NT2/D1 (cell line): ENCODE results near the gene DDX53.

ENCODE experiments used
- DNase-seq: peaks from one replicate; pipeline ENCODE4 v3.0.0-alpha.2; 2011; ENCODE audit warnings: low read depth, low spot score
- H3K27me3 ChIP-seq: 2 replicates; pipeline ENCODE4 v1.6.0; 2011; ENCODE audit warnings: mild to moderate bottlenecking; ENCODE audit not compliant: insufficient read length, insufficient read depth
- H3K36me3 ChIP-seq: 2 replicates; pipeline ENCODE4 v1.6.1; 2011; ENCODE audit warnings: mild to moderate bottlenecking, low read length, mixed read lengths; ENCODE audit not compliant: insufficient read depth, insufficient read length
- H3K4me1 ChIP-seq: 2 replicates; pipeline ENCODE4 v1.5.1; 2011; ENCODE audit not compliant: insufficient read depth, insufficient read length
- H3K4me3 ChIP-seq: 2 replicates; pipeline ENCODE4 v1.5.1; 2011; ENCODE audit warnings: low read depth; ENCODE audit not compliant: insufficient read length
- H3K9ac ChIP-seq: 2 replicates; pipeline ENCODE4 v1.6.0; 2011; ENCODE audit warnings: low read depth; ENCODE audit not compliant: insufficient read length
- H3K9me3 ChIP-seq: 2 replicates; pipeline ENCODE4 v1.5.1; 2011; ENCODE audit warnings: mild to moderate bottlenecking, low read length; ENCODE audit not compliant: insufficient read depth
- SUZ12 ChIP-seq: IDR thresholded peaks from 2 replicates; pipeline ENCODE4 v1.6.1; 2011; ENCODE audit not compliant: insufficient read length, insufficient read depth; ENCODE audit errors: extremely low read depth
- YY1 ChIP-seq: IDR thresholded peaks from 2 replicates; pipeline ENCODE4 v1.6.1; 2011; ENCODE audit not compliant: insufficient read length, insufficient read depth
- ZNF274 ChIP-seq: IDR thresholded peaks from 2 replicates; pipeline ENCODE4 v1.6.1; 2011; ENCODE audit warnings: mild to moderate bottlenecking, low read depth, low read length

Gene DDX53

DNA sequence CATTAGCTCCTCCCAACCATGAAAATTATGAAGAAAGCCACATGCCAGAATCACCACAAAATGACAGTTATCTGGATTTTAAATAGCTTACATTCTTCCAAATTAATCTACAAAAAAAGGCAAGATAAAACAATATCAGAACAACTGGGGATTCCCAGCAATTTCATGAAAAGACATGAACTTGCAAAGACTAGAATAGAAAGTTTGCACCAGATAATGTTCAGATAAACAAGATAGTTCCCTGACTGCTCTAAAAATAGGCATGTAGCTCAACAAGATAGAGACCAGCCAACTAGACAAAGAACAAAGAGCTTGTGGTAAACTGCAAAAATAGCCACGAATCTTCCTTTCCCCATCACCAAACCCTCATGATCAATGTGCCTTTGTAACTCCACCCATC lies 30.3 kb upstream of the DDX53 start:
- DNase-seq, result no peak
- H3K9me3 ChIP-seq, result no peaks in the 10 kb centered on the region
- TF ChIP-seq SUZ12 (no peak), ZNF274 (no peak), YY1 (no peak)
- no peaks in the 10 kb centered on the region for H3K4me1 ChIP-seq
- no peak overlapping the region for H3K4me3 ChIP-seq
- H3K9ac ChIP-seq, result no peak overlapping the region
- no peaks in the 10 kb centered on the region for H3K36me3 ChIP-seq
- H3K27me3 ChIP-seq, result no peaks in the 10 kb centered on the region

DNA sequence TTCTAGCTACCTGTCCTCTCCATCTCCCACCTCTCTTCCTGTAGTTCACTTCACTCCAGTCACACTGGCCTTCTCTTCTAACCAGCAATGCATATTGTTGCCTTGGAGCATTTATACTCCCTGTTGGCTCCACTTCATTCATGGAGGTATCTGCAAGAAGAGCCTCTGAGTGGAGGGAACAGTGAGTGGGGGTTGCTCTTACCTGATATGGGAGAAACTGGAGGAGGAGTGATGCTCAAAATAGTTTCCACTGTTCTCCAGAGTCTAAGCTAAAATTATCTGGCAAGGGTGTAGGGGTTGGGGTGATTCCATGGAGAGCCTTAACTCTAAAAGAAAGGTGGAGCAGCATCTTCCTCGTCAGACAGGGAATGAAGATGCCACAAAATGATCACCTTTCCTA lies 28.9 kb upstream of the DDX53 start:
- Histone ChIP-seq H3K4me1 (no peaks in the 10 kb centered on the region), H3K9me3 (no peaks in the 10 kb centered on the region), H3K36me3 (no peaks in the 10 kb centered on the region), H3K9ac (no peak overlapping the region), H3K27me3 (no peaks in the 10 kb centered on the region), H3K4me3 (no peak overlapping the region)
- DNase-seq, result no peak
- TF ChIP-seq YY1 (no peak), ZNF274 (no peak), SUZ12 (no peak)

DNA sequence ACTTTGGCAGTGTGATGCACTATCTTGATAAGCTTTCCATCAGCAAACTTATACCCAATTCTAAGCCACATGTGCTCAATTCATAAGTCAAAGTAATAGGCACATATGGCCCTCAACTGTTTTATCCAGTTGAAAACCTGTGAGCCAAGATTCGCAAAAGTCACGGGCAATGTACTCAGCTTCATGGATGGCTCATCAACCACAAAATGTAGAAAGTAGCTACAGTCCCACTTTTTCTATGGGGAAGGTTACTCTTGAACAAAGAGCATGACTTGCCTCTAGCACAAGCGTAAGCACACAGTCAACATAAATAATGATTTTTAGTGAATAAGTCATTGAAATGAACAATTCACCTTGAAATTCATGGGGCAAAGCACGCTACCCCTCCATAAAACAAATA lies 25.1 kb upstream of the DDX53 start:
- Histone ChIP-seq H3K4me3 (no peak overlapping the region), H3K4me1 (no peaks in the 10 kb centered on the region), H3K27me3 (no peaks in the 10 kb centered on the region), H3K36me3 (no peaks in the 10 kb centered on the region), H3K9me3 (no peaks in the 10 kb centered on the region), H3K9ac (no peak overlapping the region)
- no peak for DNase-seq
- TF ChIP-seq SUZ12 (no peak), YY1 (no peak), ZNF274 (no peak)

DNA sequence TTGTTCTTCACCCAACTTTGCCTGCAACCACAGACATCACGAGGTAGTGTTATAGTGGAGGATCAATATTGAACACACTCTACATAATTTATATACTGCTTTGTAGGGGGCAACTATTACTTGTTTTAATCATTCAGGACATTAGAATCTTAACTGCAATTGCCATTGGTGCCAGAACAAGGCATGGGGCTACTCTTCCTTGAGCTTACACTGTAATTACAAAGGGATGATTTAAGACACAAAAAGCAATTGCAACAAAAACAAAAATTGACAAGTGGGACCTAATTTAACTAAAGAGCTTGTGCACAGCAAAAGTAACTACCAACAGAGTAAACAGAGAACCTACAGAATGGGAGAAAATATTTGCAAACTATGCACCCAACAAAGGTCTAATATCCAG lies 24.0 kb upstream of the DDX53 start:
- Histone ChIP-seq H3K36me3 (no peaks in the 10 kb centered on the region), H3K27me3 (no peaks in the 10 kb centered on the region), H3K9me3 (no peaks in the 10 kb centered on the region), H3K4me1 (no peaks in the 10 kb centered on the region), H3K4me3 (no peak overlapping the region), H3K9ac (no peak overlapping the region)
- no peak for DNase-seq
- TF ChIP-seq ZNF274 (no peak), YY1 (no peak), SUZ12 (no peak)

DNA sequence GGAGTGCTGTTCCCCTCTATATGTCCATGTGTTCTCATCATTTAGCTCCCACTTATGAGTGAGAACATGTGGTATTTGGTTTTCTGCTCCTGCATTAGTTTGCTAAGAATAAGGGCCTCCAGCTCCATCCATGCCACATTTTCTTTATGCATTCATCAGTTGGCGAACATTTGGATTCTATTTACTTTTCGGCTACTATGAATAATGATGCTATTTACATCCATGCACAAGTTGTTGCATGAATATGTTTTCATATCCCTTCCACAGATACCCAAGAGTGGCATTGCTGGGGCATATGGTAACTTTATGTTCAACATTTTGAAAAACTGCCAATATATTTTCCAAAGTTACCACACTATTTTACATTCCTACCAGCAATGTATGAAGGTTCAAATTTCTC lies 13.8 kb upstream of the DDX53 start:
- DNase-seq, result no peak
- Histone ChIP-seq H3K9me3 (no peaks in the 10 kb centered on the region), H3K27me3 (no peaks in the 10 kb centered on the region), H3K36me3 (no peaks in the 10 kb centered on the region), H3K9ac (no peak overlapping the region), H3K4me3 (no peak overlapping the region), H3K4me1 (no peaks in the 10 kb centered on the region)
- TF ChIP-seq SUZ12 (no peak), YY1 (no peak), ZNF274 (no peak)

DNA sequence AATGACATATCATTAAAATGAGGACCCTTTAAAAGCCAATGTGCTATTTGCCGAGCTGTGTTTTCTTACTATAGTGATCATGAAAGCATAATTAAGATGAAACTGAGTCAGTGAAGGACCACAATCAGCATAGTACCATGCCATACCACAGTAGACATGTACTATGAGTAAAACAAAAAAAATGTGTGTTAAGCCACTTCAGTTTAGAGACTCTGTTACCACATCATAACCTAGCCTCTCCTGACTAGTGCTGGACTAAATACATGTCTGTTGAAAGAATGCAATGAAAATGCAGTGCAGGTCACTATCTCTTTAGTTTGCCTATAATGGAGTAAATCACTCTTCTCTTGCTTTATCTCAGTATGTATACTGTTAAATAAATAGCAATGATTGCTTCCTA lies 12.3 kb upstream of the DDX53 start:
- no peak for DNase-seq
- no peak overlapping the region for H3K9ac ChIP-seq
- H3K36me3 ChIP-seq, result no peaks in the 10 kb centered on the region
- no peaks in the 10 kb centered on the region for H3K9me3 ChIP-seq
- H3K27me3 ChIP-seq, result no peaks in the 10 kb centered on the region
- no peaks in the 10 kb centered on the region for H3K4me1 ChIP-seq
- no peak overlapping the region for H3K4me3 ChIP-seq
- TF ChIP-seq YY1 (no peak), SUZ12 (no peak), ZNF274 (no peak)

DNA sequence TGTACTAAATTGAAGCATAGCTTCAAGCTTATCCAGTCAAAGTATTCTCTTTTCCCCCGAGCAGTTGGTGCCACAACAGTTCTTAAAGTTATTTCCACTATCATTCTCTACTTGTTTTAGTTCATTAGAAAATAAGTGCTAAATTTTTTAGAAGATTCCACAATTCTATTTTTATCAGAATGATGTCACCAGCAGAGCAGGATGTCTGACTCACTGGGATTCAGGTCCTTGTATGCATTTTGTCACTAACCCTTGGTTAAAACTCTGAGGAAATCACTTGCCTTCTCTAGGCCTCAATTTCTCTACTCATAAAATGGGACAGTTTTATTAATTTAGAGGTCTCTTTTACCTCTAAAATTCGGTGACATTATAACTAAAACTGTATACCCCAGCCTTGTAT lies 3.4 kb downstream of the DDX53 start:
- Histone ChIP-seq H3K4me1 (no peaks in the 10 kb centered on the region), H3K9ac (no peak overlapping the region), H3K36me3 (no peaks in the 10 kb centered on the region), H3K4me3 (no peak overlapping the region), H3K9me3 (no peaks in the 10 kb centered on the region), H3K27me3 (no peaks in the 10 kb centered on the region)
- TF ChIP-seq SUZ12 (no peak), YY1 (no peak)
- no peak for DNase-seq
